ENCODE data around the gene EMSY.

Gene EMSY

DNA sequence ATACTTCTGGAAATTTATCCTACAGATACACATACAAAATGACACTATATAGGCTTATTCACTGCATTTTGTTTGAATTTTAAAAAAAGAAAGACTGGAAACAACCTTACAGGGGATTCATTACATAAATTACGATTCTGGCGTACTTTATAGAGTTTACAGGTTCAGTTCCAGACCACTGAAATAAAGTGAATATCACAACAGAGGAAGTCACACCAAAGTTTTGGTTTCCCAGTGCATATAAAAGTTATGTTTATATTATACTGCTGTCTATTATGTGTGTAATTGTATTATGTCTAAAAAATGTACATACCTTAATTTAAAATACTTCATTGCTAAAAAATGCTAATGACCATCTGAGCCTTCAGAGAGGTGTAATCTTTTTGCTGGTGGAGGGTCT is 62.0 kb downstream of the EMSY start:
- Histone ChIP-seq H2AFZ (ENCODE audit: insufficient read depth, low read length, poor library complexity) (no peak overlapping the region), H4K12ac (ENCODE audit: low read depth, low read length) (no peak overlapping the region), H4K8ac (ENCODE audit: low read depth, low read length) (no peak overlapping the region), H3K27me3 (ENCODE audit: insufficient read depth, low read length) (no peaks in the 10 kb centered on the region), H3K14ac (ENCODE audit: low read length) (no peak overlapping the region), H3K79me2 (ENCODE audit: control insufficient read depth, insufficient read depth, low read length, poor library complexity) (no peaks in the 10 kb centered on the region), H3K4me3 (ENCODE audit: low read depth, low read length) (no peak overlapping the region), H2BK5ac (ENCODE audit: low read depth, low read length, poor library complexity) (no peak overlapping the region), H2BK12ac (ENCODE audit: low read length) (no peak overlapping the region), H4K91ac (ENCODE audit: low read depth, low read length) (no peak overlapping the region), H3K4me1 (ENCODE audit: control insufficient read depth in 1 of 2, insufficient read depth in 2 of 2, low read length in 2 of 2) (peaks cover 3 to 4% of the 10 kb centered on the region in 2 experiments), H3K36me3 (ENCODE audit: control insufficient read depth in 1 of 2, insufficient read depth in 2 of 2, low read length in 2 of 2) (peaks cover 1 to 4% of the 10 kb centered on the region in 2 experiments), H3K18ac (ENCODE audit: low read length) (no peak overlapping the region), H3K9me3 (ENCODE audit: insufficient read depth, low read depth, low read length) (no peaks in the 10 kb centered on the region), H3K4me2 (ENCODE audit: low read length) (no peak overlapping the region), H2AK5ac (ENCODE audit: low read length) (no peak overlapping the region), H3K9ac (ENCODE audit: low read length) (no peak overlapping the region), H3K27ac (ENCODE audit: low read depth, low read length) (no peak overlapping the region), H3K4ac (ENCODE audit: low read depth, low read length) (no peak overlapping the region), H2BK120ac (ENCODE audit: insufficient read depth, low read length, poor library complexity) (no peak overlapping the region), H3K79me1 (ENCODE audit: low read length) (peaks cover 4% of the 10 kb centered on the region), H3K23ac (ENCODE audit: low read length) (no peak overlapping the region)
- no CpG with 5 or more reads among the region's 2 CpGs for WGBS (ENCODE audit: extremely low coverage, insufficient coverage, insufficient read length)
- no peak for DNase-seq

DNA sequence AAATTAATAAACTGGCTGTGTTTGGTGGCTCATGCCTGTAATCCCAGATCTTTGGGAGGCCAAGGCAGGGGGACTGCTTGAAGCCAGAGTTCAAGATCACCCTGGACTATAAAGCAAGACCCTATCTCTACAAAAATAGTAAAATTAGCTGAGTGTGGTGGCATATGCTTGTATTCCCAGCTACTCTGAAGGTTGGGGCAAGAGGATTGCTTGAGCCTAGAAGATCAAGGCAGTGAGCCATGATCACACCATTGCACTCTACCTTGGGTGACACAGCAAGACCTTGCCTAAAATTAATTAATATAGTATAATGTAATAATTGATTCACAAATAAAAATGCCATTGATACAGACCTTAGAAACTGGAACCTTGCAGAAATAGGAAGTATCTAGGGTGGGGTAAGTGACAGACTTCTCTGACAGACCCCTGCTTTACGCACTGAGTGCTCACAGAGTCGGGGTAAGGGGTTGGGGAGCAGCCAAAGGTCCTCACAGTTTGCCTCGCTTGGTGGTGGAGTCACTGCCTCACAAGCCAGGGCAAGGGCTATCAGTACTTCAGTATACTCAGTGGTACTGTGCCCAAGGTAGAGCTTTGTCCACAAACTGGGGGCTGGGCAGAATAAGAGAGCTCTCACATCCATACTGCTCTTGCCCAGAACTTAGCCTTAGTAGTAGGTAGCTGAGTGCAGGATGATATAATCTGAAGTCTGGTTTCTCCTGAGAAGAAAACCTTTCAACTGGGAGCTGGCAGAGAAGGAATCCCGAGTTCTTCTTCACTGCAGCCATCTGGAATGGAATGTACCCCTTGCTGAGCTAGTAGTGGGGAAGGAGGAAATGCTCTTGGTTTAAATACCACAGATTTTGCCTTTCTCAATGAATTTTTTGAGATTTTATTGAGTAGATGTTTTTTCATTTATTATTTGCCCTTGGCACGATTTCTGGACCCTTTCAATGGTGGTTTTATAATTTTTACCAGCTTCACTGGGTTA is 65.5 kb downstream of the EMSY start:
- H2BK120ac ChIP-seq (ENCODE audit: insufficient read depth, low read length, poor library complexity) = no peak overlapping the region
- H3K9ac ChIP-seq (ENCODE audit: low read length) = no peak overlapping the region
- H2AFZ ChIP-seq (ENCODE audit: insufficient read depth, low read length, poor library complexity) = no peak overlapping the region
- H3K4ac ChIP-seq (ENCODE audit: low read depth, low read length) = no peak overlapping the region
- H3K79me2 ChIP-seq (ENCODE audit: control insufficient read depth, insufficient read depth, low read length, poor library complexity) = no peaks in the 10 kb centered on the region
- peaks cover 3 to 4% of the 10 kb centered on the region in 2 experiments for H3K4me1 ChIP-seq (ENCODE audit: control insufficient read depth in 1 of 2, insufficient read depth in 2 of 2, low read length in 2 of 2)
- H3K4me2 ChIP-seq (ENCODE audit: low read length) = no peak overlapping the region
- H3K27ac ChIP-seq (ENCODE audit: low read depth, low read length) = peak overlapping the region; percentile 6
- H2BK5ac ChIP-seq (ENCODE audit: low read depth, low read length, poor library complexity) = peak overlapping the region; percentile 76
- DNase-seq = no peak
- H4K8ac ChIP-seq (ENCODE audit: low read depth, low read length) = peak overlapping the region; percentile 2
- H3K4me3 ChIP-seq (ENCODE audit: low read depth, low read length) = no peak overlapping the region
- H3K23ac ChIP-seq (ENCODE audit: low read length) = no peak overlapping the region
- no peaks in the 10 kb centered on the region for H3K9me3 ChIP-seq (ENCODE audit: insufficient read depth, low read depth, low read length)
- H4K12ac ChIP-seq (ENCODE audit: low read depth, low read length) = no peak overlapping the region
- peak overlapping the region; percentile 22 for H2BK12ac ChIP-seq (ENCODE audit: low read length)
- H3K27me3 ChIP-seq (ENCODE audit: insufficient read depth, low read length) = no peaks in the 10 kb centered on the region
- H4K91ac ChIP-seq (ENCODE audit: low read depth, low read length) = no peak overlapping the region
- no CpG with 5 or more reads among the region's 5 CpGs for WGBS (ENCODE audit: extremely low coverage, insufficient coverage, insufficient read length)
- peaks cover 4% of the 10 kb centered on the region for H3K79me1 ChIP-seq (ENCODE audit: low read length)
- peak overlapping the region; percentile 16 for H3K18ac ChIP-seq (ENCODE audit: low read length)
- H2AK5ac ChIP-seq (ENCODE audit: low read length) = peak overlapping the region; percentile 89
- no peak overlapping the region for H3K14ac ChIP-seq (ENCODE audit: low read length)
- peaks cover 3 to 4% of the 10 kb centered on the region in 2 experiments for H3K36me3 ChIP-seq (ENCODE audit: control insufficient read depth in 1 of 2, insufficient read depth in 2 of 2, low read length in 2 of 2)

- Histone ChIP-seq H2AK5ac (ENCODE audit: low read length) (no peak overlapping the region), H3K4me3 (ENCODE audit: low read depth, low read length) (no peak overlapping the region), H3K23ac (ENCODE audit: low read length) (no peak overlapping the region), H3K14ac (ENCODE audit: low read length) (no peak overlapping the region), H3K9me3 (ENCODE audit: insufficient read depth, low read depth, low read length) (no peaks in the 10 kb centered on the region), H3K9ac (ENCODE audit: low read length) (no peak overlapping the region), H4K12ac (ENCODE audit: low read depth, low read length) (no peak overlapping the region), H3K27ac (ENCODE audit: low read depth, low read length) (no peak overlapping the region), H3K27me3 (ENCODE audit: insufficient read depth, low read length) (no peaks in the 10 kb centered on the region), H4K91ac (ENCODE audit: low read depth, low read length) (no peak overlapping the region), H4K8ac (ENCODE audit: low read depth, low read length) (no peak overlapping the region), H2AFZ (ENCODE audit: insufficient read depth, low read length, poor library complexity) (no peak overlapping the region), H3K4me1 (ENCODE audit: control insufficient read depth in 1 of 2, insufficient read depth in 2 of 2, low read length in 2 of 2) (peaks cover 3 to 4% of the 10 kb centered on the region in 2 experiments), H2BK12ac (ENCODE audit: low read length) (no peak overlapping the region), H2BK5ac (ENCODE audit: low read depth, low read length, poor library complexity) (no peak overlapping the region), H3K79me2 (ENCODE audit: control insufficient read depth, insufficient read depth, low read length, poor library complexity) (no peaks in the 10 kb centered on the region), H3K36me3 (ENCODE audit: control insufficient read depth in 1 of 2, insufficient read depth in 2 of 2, low read length in 2 of 2) (peaks cover 4 to 5% of the 10 kb centered on the region in 2 experiments), H2BK120ac (ENCODE audit: insufficient read depth, low read length, poor library complexity) (no peak overlapping the region), H3K4me2 (ENCODE audit: low read length) (no peak overlapping the region), H3K4ac (ENCODE audit: low read depth, low read length) (no peak overlapping the region), H3K79me1 (ENCODE audit: low read length) (peaks cover 4% of the 10 kb centered on the region), H3K18ac (ENCODE audit: low read length) (no peak overlapping the region)
- peak in 1 of 2 donors; percentile 29 for DNase-seq
- WGBS (ENCODE audit: extremely low coverage, insufficient coverage, insufficient read length) = no CpG with 5 or more reads among the region's 1 CpG
These were observed 68.2 kb downstream of the EMSY start for GRCh38 chr11:76512851-76513653.

DNA sequence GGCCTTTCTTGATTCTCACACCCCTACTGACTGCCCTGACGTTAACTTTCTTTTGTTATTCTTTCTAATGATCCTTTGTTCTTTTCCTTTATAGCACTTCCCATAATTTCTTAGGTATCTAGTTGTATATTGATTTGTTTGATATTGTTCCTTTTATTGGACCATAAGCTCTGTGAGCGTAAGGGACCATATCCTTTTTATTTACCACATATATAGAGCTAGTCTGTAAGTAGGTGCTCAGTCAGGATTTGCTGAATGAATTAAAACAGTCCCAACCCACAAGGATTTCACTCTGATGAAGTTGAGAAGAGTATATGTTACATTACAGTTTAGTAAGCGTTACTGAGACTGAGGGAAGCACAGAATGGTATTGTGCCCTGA is 68.8 kb downstream of the EMSY start:
- Histone ChIP-seq H3K36me3 (ENCODE audit: control insufficient read depth in 1 of 2, insufficient read depth in 2 of 2, low read length in 2 of 2) (peaks cover 6 to 7% of the 10 kb centered on the region in 2 experiments), H4K91ac (ENCODE audit: low read depth, low read length) (no peak overlapping the region), H3K9me3 (ENCODE audit: insufficient read depth, low read depth, low read length) (no peaks in the 10 kb centered on the region), H2BK12ac (ENCODE audit: low read length) (no peak overlapping the region), H2AK5ac (ENCODE audit: low read length) (no peak overlapping the region), H2BK120ac (ENCODE audit: insufficient read depth, low read length, poor library complexity) (no peak overlapping the region), H4K8ac (ENCODE audit: low read depth, low read length) (no peak overlapping the region), H4K12ac (ENCODE audit: low read depth, low read length) (no peak overlapping the region), H3K4me1 (ENCODE audit: control insufficient read depth in 1 of 2, insufficient read depth in 2 of 2, low read length in 2 of 2) (peaks cover 3 to 5% of the 10 kb centered on the region in 2 experiments), H3K4me3 (ENCODE audit: low read depth, low read length) (no peak overlapping the region), H3K4ac (ENCODE audit: low read depth, low read length) (no peak overlapping the region), H3K18ac (ENCODE audit: low read length) (no peak overlapping the region), H3K4me2 (ENCODE audit: low read length) (no peak overlapping the region), H3K79me1 (ENCODE audit: low read length) (peaks cover 7% of the 10 kb centered on the region), H3K14ac (ENCODE audit: low read length) (no peak overlapping the region), H3K23ac (ENCODE audit: low read length) (no peak overlapping the region), H2AFZ (ENCODE audit: insufficient read depth, low read length, poor library complexity) (no peak overlapping the region), H3K27ac (ENCODE audit: low read depth, low read length) (no peak overlapping the region), H3K27me3 (ENCODE audit: insufficient read depth, low read length) (no peaks in the 10 kb centered on the region), H2BK5ac (ENCODE audit: low read depth, low read length, poor library complexity) (no peak overlapping the region), H3K9ac (ENCODE audit: low read length) (no peak overlapping the region), H3K79me2 (ENCODE audit: control insufficient read depth, insufficient read depth, low read length, poor library complexity) (no peaks in the 10 kb centered on the region)
- no CpG with 5 or more reads among the region's 3 CpGs for WGBS (ENCODE audit: extremely low coverage, insufficient coverage, insufficient read length)
- DNase-seq = no peak
